Mesothelial cell of epicardium (in vitro differentiated cells): ENCODE results near the gene VPS13C. TPM values are rescaled to one million over a fixed set of nuclear protein-coding genes. Genes with fewer than 3 reads are reported as not detected.

Source experiments
- DNase-seq, 2 experiments: peaks; one replicate each; pipeline ENCODE4 v3.0.0; 2021; ENCODE audit warnings: low spot score in 2 of 2; ENCODE audit not compliant: unreplicated experiment in 2 of 2
- H3K27ac Mint-ChIP-seq: 2 replicates; pipeline ENCODE4 v1.8.0; 2021; ENCODE audit warnings: mixed read lengths
- H3K27me3 Mint-ChIP-seq: 2 replicates; pipeline ENCODE4 v1.8.0; 2021; ENCODE audit warnings: low read depth, mixed read lengths
- H3K36me3 Mint-ChIP-seq: 2 replicates; pipeline ENCODE4 v1.8.0; 2021; ENCODE audit warnings: mixed read lengths
- H3K4me1 Mint-ChIP-seq: 2 replicates; pipeline ENCODE4 v1.8.0; 2021; ENCODE audit warnings: mixed read lengths
- H3K4me3 Mint-ChIP-seq: 2 replicates; pipeline ENCODE4 v1.8.0; 2021; ENCODE audit warnings: mild to moderate bottlenecking, moderate library complexity, mixed read lengths
- H3K9me3 Mint-ChIP-seq: 2 replicates; pipeline ENCODE4 v1.8.0; 2021; ENCODE audit warnings: mixed read lengths
- total RNA-seq: library from RNA; stranded (reverse); gene quantifications from 3 replicates; pipeline ENCODE4 v1.2.1, GENCODE V29; 2021
- TF ChIP-seq, protein P1 (sequence below): fragments of 200-600 bp; sonication (generic); IDR thresholded peaks from one replicate; pipeline ENCODE4 v1.5.0; 2021; ENCODE audit warnings: antibody characterized with exemption; ENCODE audit not compliant: unreplicated experiment

The VPS13C gene
- total RNA-seq, 1 donor from 2014 or later = 44.7 TPM

DNA sequence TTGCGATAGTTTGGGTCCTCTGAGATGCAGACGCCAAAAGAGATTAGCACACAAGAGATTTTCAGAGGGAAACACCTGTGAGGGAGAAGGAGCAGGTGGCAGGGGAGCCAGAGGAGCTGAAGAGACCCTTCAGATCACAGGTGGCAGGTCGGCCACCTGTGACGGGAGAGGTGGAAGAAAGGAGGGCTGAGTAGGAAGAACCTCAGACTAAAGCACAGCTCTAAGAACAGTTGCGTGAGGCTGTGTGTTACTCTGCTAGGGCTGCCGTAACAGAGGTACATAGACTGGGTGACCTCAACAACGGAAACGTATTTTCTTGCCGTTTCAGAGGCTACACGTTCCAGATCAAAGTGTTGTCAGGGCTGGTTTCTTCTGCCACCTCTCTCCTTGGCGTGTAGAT is 45.0 kb upstream of the VPS13C start:
- Mint-ChIP-seq H3K27me3 (peaks cover 3% of the 10 kb centered on the region), H3K9me3 (no peaks in the 10 kb centered on the region)

DNA sequence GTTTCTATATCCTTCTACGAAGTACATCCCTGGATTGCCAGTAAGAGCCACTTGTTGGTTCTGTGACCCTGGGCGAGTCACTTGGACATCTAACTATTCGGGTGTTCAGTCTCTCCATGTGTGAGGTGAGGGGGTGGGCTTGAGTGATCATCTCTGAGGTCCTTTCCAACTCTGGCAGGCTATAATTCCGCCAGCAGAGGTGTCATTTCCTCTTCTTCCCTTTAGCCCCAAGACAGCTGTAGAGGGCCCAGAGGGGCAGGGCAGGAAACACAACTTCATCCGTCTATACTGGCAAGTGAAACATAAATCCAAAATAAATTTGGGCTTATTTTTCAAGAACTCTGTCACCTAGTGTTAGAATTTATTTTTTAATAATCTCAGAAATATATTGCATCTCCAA is 44.6 kb upstream of the VPS13C start:
- H3K36me3 Mint-ChIP-seq = no peaks in the 10 kb centered on the region
- H3K4me1 Mint-ChIP-seq = peaks cover 3% of the 10 kb centered on the region
- no peaks in the 10 kb centered on the region for H3K9me3 Mint-ChIP-seq
- H3K4me3 Mint-ChIP-seq = no peak overlapping the region
- H3K27ac Mint-ChIP-seq = no peak overlapping the region
- DNase-seq = no peak
- TF ChIP-seq, protein P1, sequence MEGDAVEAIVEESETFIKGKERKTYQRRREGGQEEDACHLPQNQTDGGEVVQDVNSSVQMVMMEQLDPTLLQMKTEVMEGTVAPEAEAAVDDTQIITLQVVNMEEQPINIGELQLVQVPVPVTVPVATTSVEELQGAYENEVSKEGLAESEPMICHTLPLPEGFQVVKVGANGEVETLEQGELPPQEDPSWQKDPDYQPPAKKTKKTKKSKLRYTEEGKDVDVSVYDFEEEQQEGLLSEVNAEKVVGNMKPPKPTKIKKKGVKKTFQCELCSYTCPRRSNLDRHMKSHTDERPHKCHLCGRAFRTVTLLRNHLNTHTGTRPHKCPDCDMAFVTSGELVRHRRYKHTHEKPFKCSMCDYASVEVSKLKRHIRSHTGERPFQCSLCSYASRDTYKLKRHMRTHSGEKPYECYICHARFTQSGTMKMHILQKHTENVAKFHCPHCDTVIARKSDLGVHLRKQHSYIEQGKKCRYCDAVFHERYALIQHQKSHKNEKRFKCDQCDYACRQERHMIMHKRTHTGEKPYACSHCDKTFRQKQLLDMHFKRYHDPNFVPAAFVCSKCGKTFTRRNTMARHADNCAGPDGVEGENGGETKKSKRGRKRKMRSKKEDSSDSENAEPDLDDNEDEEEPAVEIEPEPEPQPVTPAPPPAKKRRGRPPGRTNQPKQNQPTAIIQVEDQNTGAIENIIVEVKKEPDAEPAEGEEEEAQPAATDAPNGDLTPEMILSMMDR = no peak
- peaks cover 3% of the 10 kb centered on the region for H3K27me3 Mint-ChIP-seq

More for the DNA sequence above, 45.0 kb upstream of the VPS13C start:
- no peak for DNase-seq
- TF ChIP-seq, protein P1 = no peak
- Mint-ChIP-seq H3K4me1 (peaks cover 8% of the 10 kb centered on the region), H3K36me3 (no peaks in the 10 kb centered on the region), H3K4me3 (no peak overlapping the region), H3K27ac (no peak overlapping the region)

DNA sequence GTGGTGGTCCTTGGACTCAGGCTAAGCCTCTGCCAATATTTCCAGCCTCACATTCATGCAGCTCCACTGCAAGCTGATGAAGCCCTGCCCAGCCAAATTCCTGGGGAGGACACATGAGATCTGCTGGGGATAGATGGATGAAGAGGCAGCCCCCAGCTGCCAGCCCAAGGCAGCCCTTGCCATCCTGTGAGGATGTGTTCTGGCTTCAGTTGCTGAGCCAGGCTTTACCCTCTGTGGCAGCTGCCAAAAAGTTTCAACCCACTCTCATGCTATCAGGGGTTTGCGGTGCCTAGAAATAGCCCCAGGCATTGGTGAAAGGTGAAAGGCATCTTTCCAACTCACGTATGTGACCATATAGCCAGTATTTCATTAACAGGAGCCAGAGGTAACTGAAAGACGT is 44.2 kb upstream of the VPS13C start:
- no peak overlapping the region for H3K27ac Mint-ChIP-seq
- no peaks in the 10 kb centered on the region for H3K36me3 Mint-ChIP-seq
- TF ChIP-seq, protein P1 = no peak
- no peaks in the 10 kb centered on the region for H3K9me3 Mint-ChIP-seq
- H3K4me3 Mint-ChIP-seq = no peak overlapping the region
- H3K4me1 Mint-ChIP-seq = peaks cover 2% of the 10 kb centered on the region
- DNase-seq = no peak
- H3K27me3 Mint-ChIP-seq = peaks cover 3% of the 10 kb centered on the region

DNA sequence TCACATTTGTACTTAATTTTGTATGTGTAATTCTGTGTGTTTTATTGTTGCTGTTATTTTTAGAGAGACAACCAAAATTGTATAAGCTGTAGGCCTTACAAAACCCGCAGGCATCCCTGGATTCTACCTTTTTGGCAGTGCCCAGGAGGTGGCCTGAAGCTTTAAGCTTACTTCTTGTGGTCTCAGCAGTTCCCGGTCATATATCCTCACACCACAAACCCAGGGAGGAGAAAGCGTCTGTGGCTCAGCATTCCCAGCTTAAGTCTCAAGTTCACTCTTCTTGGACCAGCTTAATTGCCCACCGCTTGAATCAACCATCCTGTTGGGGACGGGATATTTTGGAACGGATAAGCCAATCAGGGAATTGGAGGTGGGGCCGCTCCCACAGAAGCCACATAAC is 43.2 kb upstream of the VPS13C start:
- Mint-ChIP-seq H3K4me1 (peaks cover 2% of the 10 kb centered on the region), H3K27ac (no peak overlapping the region), H3K36me3 (no peaks in the 10 kb centered on the region), H3K9me3 (no peaks in the 10 kb centered on the region), H3K4me3 (no peak overlapping the region), H3K27me3 (peaks cover 5% of the 10 kb centered on the region)
- TF ChIP-seq, protein P1 = no peak
- no peak for DNase-seq

DNA sequence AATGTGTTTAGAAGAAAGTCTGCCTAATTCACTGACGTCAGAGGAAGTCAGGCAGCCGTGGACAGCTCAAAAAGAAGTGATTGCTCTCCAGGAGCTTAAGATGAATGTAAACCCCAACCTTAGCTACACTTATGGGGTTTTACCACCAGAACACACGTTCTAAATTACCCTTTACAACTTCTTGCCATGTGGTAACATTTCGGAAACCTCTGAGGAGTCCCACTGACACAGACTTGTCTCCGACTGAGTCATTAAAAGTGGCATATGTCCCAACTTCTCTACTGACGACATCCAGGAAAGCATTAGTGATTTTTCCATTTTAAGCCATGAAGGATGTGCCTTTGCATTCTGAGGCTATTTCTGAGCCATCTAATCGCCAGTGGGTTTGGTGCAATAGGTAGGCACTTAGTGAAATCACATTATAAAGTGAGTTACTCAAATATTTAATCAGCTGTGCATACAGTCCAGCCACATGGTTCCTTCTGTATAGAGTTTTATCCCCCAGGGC is 38.9 kb upstream of the VPS13C start:
- Mint-ChIP-seq H3K27ac (no peak overlapping the region), H3K9me3 (no peaks in the 10 kb centered on the region), H3K4me3 (no peak overlapping the region), H3K4me1 (peaks cover 3% of the 10 kb centered on the region), H3K27me3 (peaks cover 15% of the 10 kb centered on the region), H3K36me3 (no peaks in the 10 kb centered on the region)
- TF ChIP-seq, protein P1 = no peak
- DNase-seq = no peak

DNA sequence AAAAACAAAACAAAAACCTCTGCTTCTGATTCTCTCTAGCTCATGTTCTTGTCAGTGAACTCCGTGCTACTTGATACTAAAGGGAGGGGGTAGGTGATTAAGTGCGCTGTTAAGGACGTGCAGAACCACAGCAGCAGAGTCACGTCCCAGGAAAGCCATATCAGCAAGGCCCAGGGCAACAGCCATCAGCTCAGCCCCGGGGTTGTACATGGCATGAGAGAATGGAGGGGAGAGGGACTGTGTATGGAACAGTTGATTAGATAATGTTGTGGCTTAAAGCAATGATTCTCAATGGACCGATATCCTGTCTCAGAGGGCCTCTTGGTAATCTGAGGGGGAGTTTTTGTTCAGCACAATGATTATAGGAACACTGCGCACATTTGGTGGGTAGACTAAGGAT is 34.1 kb upstream of the VPS13C start:
- H3K27ac Mint-ChIP-seq = no peak overlapping the region
- TF ChIP-seq, protein P1 = no peak
- no peaks in the 10 kb centered on the region for H3K36me3 Mint-ChIP-seq
- no peaks in the 10 kb centered on the region for H3K9me3 Mint-ChIP-seq
- peaks cover 16% of the 10 kb centered on the region for H3K4me1 Mint-ChIP-seq
- peaks cover 12% of the 10 kb centered on the region for H3K27me3 Mint-ChIP-seq
- DNase-seq = no peak
- H3K4me3 Mint-ChIP-seq = no peak overlapping the region
